ENCODE data around the gene ANAPC7.

- TF ChIP-seq BACH2 (CRISPR knock-in tag; IDR thresholded peaks at IDR 0.05; ENCODE audit: borderline replicate concordance) (no peak), SNAI2 (CRISPR knock-in tag; IDR thresholded peaks at IDR 0.05) (no peak), ZFP30 (CRISPR knock-in tag; IDR thresholded peaks at IDR 0.05) (no peak), GLIS3 (CRISPR knock-in tag; IDR thresholded peaks at IDR 0.05) (no peak), ZNF8 (CRISPR knock-in tag; IDR thresholded peaks at IDR 0.05) (no peak), PATZ1 (CRISPR knock-in tag; IDR thresholded peaks at IDR 0.05; ENCODE audit: borderline replicate concordance) (no peak), ZNF565 (CRISPR knock-in tag; conservative IDR thresholded peaks at IDR 0.05; ENCODE audit: low read depth) (no peak), ZC3H10 (CRISPR knock-in tag; IDR thresholded peaks at IDR 0.05) (no peak), ZFP3 (CRISPR knock-in tag; IDR thresholded peaks at IDR 0.05) (no peak), POU6F1 (CRISPR knock-in tag; IDR thresholded peaks at IDR 0.05; ENCODE audit: borderline replicate concordance, low read depth) (no peak), ZNF70 (CRISPR knock-in tag; IDR thresholded peaks at IDR 0.05) (no peak), ESRRG (CRISPR knock-in tag; IDR thresholded peaks at IDR 0.05) (no peak), CSRNP3 (CRISPR knock-in tag; IDR thresholded peaks at IDR 0.05) (no peak), RARB (CRISPR knock-in tag; IDR thresholded peaks at IDR 0.05) (no peak)
These were observed 17.7 kb upstream of the ANAPC7 start for GRCh38 chr12:110421159-110421661.
